WTC11 (cell line): Measurements from ENCODE around the gene FST. TPM values are rescaled to one million over a fixed set of nuclear protein-coding genes. Genes with fewer than 3 reads are reported as not detected.

ENCODE experiments used
- ATAC-seq: fragments of 200-7000 bp; cut with Tn5 transposase; 2 replicates; pipeline ENCODE4 v1.10.0; 2021; ENCODE audit warnings: mild to moderate bottlenecking, moderate library complexity
- CTCF ChIA-PET: fragments of 300-600 bp; sonication (Branson Sonifier 250); formaldehyde crosslinking; loops from one replicate; lab custom pipeline; 2021; ENCODE audit warnings: antibody characterized with exemption; lab: Charles Lee
- POLR2A ChIA-PET: fragments of 350-600 bp; sonication (Branson Sonifier 250); formaldehyde crosslinking; loops from one replicate; lab custom pipeline; 2021; ENCODE audit warnings: antibody characterized with exemption; lab: Charles Lee
- DNase-seq: peaks from one replicate; pipeline ENCODE4 v3.0.0; 2021; ENCODE audit warnings: low spot score
- H3K27ac Mint-ChIP-seq: 2 replicates; pipeline ENCODE4 v1.8.0; 2021; ENCODE audit warnings: mixed read lengths
- H3K27me3 Mint-ChIP-seq: 2 replicates; pipeline ENCODE4 v1.8.0; 2021; ENCODE audit warnings: low read depth, mild to moderate bottlenecking, moderate library complexity, mixed read lengths
- H3K36me3 Mint-ChIP-seq: 2 replicates; pipeline ENCODE4 v1.8.0; 2021; ENCODE audit warnings: mixed read lengths
- H3K4me1 Mint-ChIP-seq: 2 replicates; pipeline ENCODE4 v1.8.0; 2022; ENCODE audit warnings: mixed read lengths
- H3K4me3 Mint-ChIP-seq: 2 replicates; pipeline ENCODE4 v1.8.0; 2021; ENCODE audit warnings: mild to moderate bottlenecking, moderate library complexity, mixed read lengths
- H3K9me3 Mint-ChIP-seq: 2 replicates; pipeline ENCODE4 v1.8.0; 2021; ENCODE audit warnings: mixed read lengths
- ATF2 ChIP-seq: sonication (generic); formaldehyde crosslinking; IDR thresholded peaks from 2 replicates; pipeline ENCODE4 v1.8.1; 2022; ENCODE audit warnings: low read depth, missing genetic modification reagents, borderline replicate concordance
- E2F4 ChIP-seq: sonication (generic); formaldehyde crosslinking; IDR thresholded peaks from 2 replicates; pipeline ENCODE4 v1.8.1; 2022; ENCODE audit warnings: low read depth, mild to moderate bottlenecking, moderate library complexity, missing genetic modification reagents, borderline replicate concordance
- ESRRA ChIP-seq: sonication (generic); formaldehyde crosslinking; IDR thresholded peaks from 2 replicates; pipeline ENCODE4 v1.8.1; 2022; ENCODE audit warnings: mild to moderate bottlenecking, missing genetic modification reagents, borderline replicate concordance
- FOXJ3 ChIP-seq: sonication (generic); formaldehyde crosslinking; IDR thresholded peaks from 2 replicates; pipeline ENCODE4 v1.9.0; 2021; ENCODE audit warnings: missing genetic modification reagents, mild to moderate bottlenecking, borderline replicate concordance
- FOXP1 ChIP-seq: sonication (generic); formaldehyde crosslinking; IDR thresholded peaks from 2 replicates; pipeline ENCODE4 v1.8.0; 2022; ENCODE audit warnings: missing genetic modification reagents, mild to moderate bottlenecking, moderate library complexity, borderline replicate concordance
- GTF2I ChIP-seq: fragments of 250-450 bp; sonication (Bioruptor Pico); conservative IDR thresholded peaks from 2 replicates; pipeline ENCODE4 v1.4.0; 2021; ENCODE audit warnings: mild to moderate bottlenecking
- HMGXB4 ChIP-seq: sonication (generic); formaldehyde crosslinking; IDR thresholded peaks from 2 replicates; pipeline ENCODE4 v1.8.1; 2023; ENCODE audit warnings: mild to moderate bottlenecking, moderate library complexity, missing genetic modification reagents
- RELA ChIP-seq: sonication (generic); formaldehyde crosslinking; IDR thresholded peaks from 2 replicates; pipeline ENCODE4 v1.8.1; 2022; ENCODE audit warnings: missing genetic modification reagents, mild to moderate bottlenecking, borderline replicate concordance
- SOX15 ChIP-seq: fragments of 250-450 bp; sonication (Bioruptor Pico); IDR thresholded peaks from 2 replicates; pipeline ENCODE4 v1.9.0; 2021; ENCODE audit warnings: mild to moderate bottlenecking
- SP1 ChIP-seq: sonication (generic); formaldehyde crosslinking; conservative IDR thresholded peaks from 2 replicates; pipeline ENCODE4 v1.8.1; 2022; ENCODE audit warnings: missing genetic modification reagents
- ZNF317 ChIP-seq: sonication (generic); formaldehyde crosslinking; IDR thresholded peaks from 2 replicates; pipeline ENCODE4 v1.8.1; 2023; ENCODE audit warnings: low read depth, mild to moderate bottlenecking, moderate library complexity, missing genetic modification reagents, borderline replicate concordance
- ZNF396 ChIP-seq: fragments of 250-450 bp; sonication (Bioruptor Pico); IDR thresholded peaks from 2 replicates; pipeline ENCODE4 v1.8.0; 2021; ENCODE audit warnings: mild to moderate bottlenecking, moderate library complexity, borderline replicate concordance
- ZNF425 ChIP-seq: fragments of 250-450 bp; sonication (Bioruptor Pico); conservative IDR thresholded peaks from 2 replicates; pipeline ENCODE4 v1.9.0; 2021; ENCODE audit warnings: mild to moderate bottlenecking
- total RNA-seq: library from RNA; stranded (reverse); gene quantifications from 3 replicates; pipeline ENCODE4 v1.2.3, GENCODE V29; 2021
- TF ChIP-seq, protein P1 (sequence below): sonication (generic); formaldehyde crosslinking; conservative IDR thresholded peaks from 2 replicates; pipeline ENCODE4 v1.8.1; 2023; ENCODE audit warnings: mild to moderate bottlenecking, low read depth, missing genetic modification reagents, moderate library complexity
- TF ChIP-seq, protein P2 (sequence below): fragments of 250-450 bp; sonication (Bioruptor Pico); IDR thresholded peaks from 2 replicates; pipeline ENCODE4 v1.9.0; 2021; ENCODE audit warnings: mild to moderate bottlenecking
- TF ChIP-seq, protein P3 (sequence below): sonication (generic); formaldehyde crosslinking; IDR thresholded peaks from 2 replicates; pipeline ENCODE4 v1.8.1; 2023; ENCODE audit warnings: mild to moderate bottlenecking, missing genetic modification reagents
- TF ChIP-seq, protein P4 (sequence below): sonication (generic); formaldehyde crosslinking; IDR thresholded peaks from 2 replicates; pipeline ENCODE4 v1.8.0; 2022; ENCODE audit warnings: mild to moderate bottlenecking, missing genetic modification reagents

The FST gene
- total RNA-seq, 1 experiment from 2014 or later = 11.8 TPM

DNA sequence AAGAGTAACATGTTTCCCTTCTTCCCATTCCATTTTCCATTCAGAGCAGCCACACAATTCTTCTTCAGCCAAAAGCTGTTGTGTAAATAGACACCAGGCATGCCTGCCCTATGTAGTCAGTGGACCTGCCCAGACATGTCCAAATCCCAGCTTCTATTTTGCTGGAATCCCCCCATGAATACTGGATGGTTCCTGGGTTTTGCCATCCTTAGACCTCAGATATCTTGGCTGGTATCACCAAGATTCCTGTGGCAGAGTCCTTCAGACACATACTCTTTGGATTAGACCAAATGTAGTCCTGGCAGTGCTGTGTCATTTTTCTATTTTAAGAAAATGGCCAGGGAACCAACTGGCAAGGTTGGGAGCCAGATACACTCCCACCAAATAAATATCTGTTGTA, 10.3 kb downstream of the FST start (continued):
- no peak for TF ChIP-seq RELA
- TF ChIP-seq FOXP1 = no peak
- no peak for TF ChIP-seq ZNF396 (CRISPR knock-in tag)
- no peak for TF ChIP-seq GTF2I (CRISPR knock-in tag)
- no peak for TF ChIP-seq ZNF317 (CRISPR knock-in tag)
- no peak for TF ChIP-seq ATF2
- no peak for TF ChIP-seq E2F4 (CRISPR knock-in tag)
- TF ChIP-seq FOXJ3 (CRISPR knock-in tag) = no peak

- Mint-ChIP-seq H3K36me3 (no peaks in the 10 kb centered on the region), H3K27me3 (no peaks in the 10 kb centered on the region; the same call in 1 of the 2 replicates), H3K9me3 (peaks cover 3% of the 10 kb centered on the region; the same call in 1 of the 2 replicates), H3K4me1 (peaks cover 15% of the 10 kb centered on the region), H3K27ac (no peak overlapping the region; the same call in 1 of the 2 replicates), H3K4me3 (no peak overlapping the region)
- DNase-seq (no peak), ATAC-seq (no peak; the same call in 1 of the 2 replicates)
- ChIA-PET CTCF (no interaction called here), POLR2A (no interaction called here)
- TF ChIP-seq HMGXB4 (CRISPR knock-in tag) = no peak
Measured at GRCh38 chr5:53501054-53501453, 20.6 kb downstream of the FST start.

DNA sequence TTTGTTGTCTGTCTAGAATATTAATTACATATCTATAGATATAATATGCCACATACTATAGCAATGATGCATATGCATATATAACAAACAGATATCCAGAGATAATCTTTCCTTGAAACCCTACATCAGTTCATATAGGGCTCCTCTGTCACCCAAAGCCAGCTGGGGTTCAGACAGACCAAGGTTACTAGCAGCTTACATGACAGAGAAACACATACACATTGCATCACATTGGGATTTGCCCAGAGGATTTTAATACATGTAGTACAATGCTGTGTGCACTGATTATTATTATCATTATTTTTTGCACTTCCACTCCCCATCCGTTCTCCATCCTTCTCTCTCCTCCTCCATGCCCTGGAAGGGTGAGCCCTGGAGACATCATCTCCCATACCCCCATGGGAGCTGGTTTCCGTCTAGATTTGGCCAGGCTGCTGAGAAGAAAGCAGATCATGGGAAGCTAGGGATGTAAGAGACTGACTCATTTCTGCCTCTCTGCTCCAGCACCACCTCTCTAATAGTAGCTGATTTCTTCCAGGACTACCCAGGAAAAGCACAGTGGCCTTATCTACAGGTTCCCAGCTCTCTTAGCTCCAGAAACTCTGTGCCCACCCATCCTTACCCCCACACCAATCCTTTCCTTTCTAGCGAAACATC, 23.3 kb downstream of the FST start:
- H3K4me3 Mint-ChIP-seq = no peak overlapping the region
- peaks cover 21% of the 10 kb centered on the region for H3K9me3 Mint-ChIP-seq
- ATAC-seq = no peak
- H3K36me3 Mint-ChIP-seq = peaks cover 19% of the 10 kb centered on the region
- ChIA-PET CTCF (no interaction called here), POLR2A (no interaction called here)
- H3K27ac Mint-ChIP-seq = no peak overlapping the region
- H3K27me3 Mint-ChIP-seq = no peaks in the 10 kb centered on the region
- H3K4me1 Mint-ChIP-seq = peaks cover 15% of the 10 kb centered on the region
- no peak for DNase-seq
- TF ChIP-seq ESRRA (CRISPR knock-in tag) (no peak), SP1 (CRISPR knock-in tag) (no peak), GTF2I (CRISPR knock-in tag) (no peak), SOX15 (CRISPR knock-in tag) (no peak), ZNF425 (CRISPR knock-in tag) (no peak)
- TF ChIP-seq, protein P1, sequence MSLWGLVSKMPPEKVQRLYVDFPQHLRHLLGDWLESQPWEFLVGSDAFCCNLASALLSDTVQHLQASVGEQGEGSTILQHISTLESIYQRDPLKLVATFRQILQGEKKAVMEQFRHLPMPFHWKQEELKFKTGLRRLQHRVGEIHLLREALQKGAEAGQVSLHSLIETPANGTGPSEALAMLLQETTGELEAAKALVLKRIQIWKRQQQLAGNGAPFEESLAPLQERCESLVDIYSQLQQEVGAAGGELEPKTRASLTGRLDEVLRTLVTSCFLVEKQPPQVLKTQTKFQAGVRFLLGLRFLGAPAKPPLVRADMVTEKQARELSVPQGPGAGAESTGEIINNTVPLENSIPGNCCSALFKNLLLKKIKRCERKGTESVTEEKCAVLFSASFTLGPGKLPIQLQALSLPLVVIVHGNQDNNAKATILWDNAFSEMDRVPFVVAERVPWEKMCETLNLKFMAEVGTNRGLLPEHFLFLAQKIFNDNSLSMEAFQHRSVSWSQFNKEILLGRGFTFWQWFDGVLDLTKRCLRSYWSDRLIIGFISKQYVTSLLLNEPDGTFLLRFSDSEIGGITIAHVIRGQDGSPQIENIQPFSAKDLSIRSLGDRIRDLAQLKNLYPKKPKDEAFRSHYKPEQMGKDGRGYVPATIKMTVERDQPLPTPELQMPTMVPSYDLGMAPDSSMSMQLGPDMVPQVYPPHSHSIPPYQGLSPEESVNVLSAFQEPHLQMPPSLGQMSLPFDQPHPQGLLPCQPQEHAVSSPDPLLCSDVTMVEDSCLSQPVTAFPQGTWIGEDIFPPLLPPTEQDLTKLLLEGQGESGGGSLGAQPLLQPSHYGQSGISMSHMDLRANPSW (CRISPR knock-in tag) = no peak
- TF ChIP-seq, protein P2, sequence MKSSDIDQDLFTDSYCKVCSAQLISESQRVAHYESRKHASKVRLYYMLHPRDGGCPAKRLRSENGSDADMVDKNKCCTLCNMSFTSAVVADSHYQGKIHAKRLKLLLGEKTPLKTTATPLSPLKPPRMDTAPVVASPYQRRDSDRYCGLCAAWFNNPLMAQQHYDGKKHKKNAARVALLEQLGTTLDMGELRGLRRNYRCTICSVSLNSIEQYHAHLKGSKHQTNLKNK (CRISPR knock-in tag) = no peak
- TF ChIP-seq, protein P3, sequence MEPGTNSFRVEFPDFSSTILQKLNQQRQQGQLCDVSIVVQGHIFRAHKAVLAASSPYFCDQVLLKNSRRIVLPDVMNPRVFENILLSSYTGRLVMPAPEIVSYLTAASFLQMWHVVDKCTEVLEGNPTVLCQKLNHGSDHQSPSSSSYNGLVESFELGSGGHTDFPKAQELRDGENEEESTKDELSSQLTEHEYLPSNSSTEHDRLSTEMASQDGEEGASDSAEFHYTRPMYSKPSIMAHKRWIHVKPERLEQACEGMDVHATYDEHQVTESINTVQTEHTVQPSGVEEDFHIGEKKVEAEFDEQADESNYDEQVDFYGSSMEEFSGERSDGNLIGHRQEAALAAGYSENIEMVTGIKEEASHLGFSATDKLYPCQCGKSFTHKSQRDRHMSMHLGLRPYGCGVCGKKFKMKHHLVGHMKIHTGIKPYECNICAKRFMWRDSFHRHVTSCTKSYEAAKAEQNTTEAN = no peak
- TF ChIP-seq, protein P4, sequence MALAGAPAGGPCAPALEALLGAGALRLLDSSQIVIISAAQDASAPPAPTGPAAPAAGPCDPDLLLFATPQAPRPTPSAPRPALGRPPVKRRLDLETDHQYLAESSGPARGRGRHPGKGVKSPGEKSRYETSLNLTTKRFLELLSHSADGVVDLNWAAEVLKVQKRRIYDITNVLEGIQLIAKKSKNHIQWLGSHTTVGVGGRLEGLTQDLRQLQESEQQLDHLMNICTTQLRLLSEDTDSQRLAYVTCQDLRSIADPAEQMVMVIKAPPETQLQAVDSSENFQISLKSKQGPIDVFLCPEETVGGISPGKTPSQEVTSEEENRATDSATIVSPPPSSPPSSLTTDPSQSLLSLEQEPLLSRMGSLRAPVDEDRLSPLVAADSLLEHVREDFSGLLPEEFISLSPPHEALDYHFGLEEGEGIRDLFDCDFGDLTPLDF = no peak
